Measurements from ENCODE around the gene DISC1.

DNA sequence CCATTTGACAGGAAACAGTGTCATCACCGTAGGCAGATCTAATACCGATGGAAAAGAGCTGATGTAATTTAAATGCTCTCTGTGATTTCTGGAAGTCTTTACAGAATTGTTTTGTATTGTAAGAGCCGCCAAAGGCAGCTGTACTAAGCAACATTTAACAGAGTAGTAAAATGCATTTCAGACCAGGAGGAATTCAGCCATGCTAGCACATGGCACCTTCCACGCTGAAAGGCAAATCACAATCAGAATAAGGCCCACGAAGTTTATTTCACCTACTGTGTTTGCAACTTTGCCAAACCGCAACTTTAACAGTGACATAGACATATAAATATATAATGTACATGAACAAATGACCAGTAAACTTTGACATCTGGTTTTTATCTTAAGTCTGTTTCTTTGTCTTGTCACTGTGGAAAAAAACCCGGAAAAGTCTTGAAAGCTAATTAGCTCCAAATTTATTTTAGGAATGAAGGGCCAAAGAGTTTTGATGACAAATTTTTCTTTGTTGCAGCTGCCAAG, 26.1 kb upstream of the DISC1 start:
- TF ChIP-seq, protein P1, sequence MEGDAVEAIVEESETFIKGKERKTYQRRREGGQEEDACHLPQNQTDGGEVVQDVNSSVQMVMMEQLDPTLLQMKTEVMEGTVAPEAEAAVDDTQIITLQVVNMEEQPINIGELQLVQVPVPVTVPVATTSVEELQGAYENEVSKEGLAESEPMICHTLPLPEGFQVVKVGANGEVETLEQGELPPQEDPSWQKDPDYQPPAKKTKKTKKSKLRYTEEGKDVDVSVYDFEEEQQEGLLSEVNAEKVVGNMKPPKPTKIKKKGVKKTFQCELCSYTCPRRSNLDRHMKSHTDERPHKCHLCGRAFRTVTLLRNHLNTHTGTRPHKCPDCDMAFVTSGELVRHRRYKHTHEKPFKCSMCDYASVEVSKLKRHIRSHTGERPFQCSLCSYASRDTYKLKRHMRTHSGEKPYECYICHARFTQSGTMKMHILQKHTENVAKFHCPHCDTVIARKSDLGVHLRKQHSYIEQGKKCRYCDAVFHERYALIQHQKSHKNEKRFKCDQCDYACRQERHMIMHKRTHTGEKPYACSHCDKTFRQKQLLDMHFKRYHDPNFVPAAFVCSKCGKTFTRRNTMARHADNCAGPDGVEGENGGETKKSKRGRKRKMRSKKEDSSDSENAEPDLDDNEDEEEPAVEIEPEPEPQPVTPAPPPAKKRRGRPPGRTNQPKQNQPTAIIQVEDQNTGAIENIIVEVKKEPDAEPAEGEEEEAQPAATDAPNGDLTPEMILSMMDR (conservative IDR thresholded peaks at IDR 0.05 in 1 of 2, IDR thresholded peaks at IDR 0.05 in 1 of 2; ENCODE audit: extremely low read depth in 1 of 2, insufficient read depth in 1 of 2, low read depth in 1 of 2, low read length in 2 of 2), result no peak
- no peak for TF ChIP-seq EZH2 (IDR thresholded peaks at IDR 0.05; ENCODE audit: borderline replicate concordance, low read length)
